ENCODE data around the gene MVK. TPM values are rescaled to one million over a fixed set of nuclear protein-coding genes. Genes with fewer than 3 reads are reported as not detected.

The MVK gene
- total RNA-seq, 3 donors from 2014 or later, result 8.8 to 18.4 (median 17.6) TPM

- Histone ChIP-seq H3K27ac (no peak overlapping the region), H3K27me3 (peaks cover 0 to 5% of the 10 kb centered on the region in 2 donors), H3K4me3 (no peak overlapping the region), H3K4me1 (no peaks in the 10 kb centered on the region), H3K9me3 (no peaks in the 10 kb centered on the region), H3K36me3 (no peaks in the 10 kb centered on the region)
- DNase-seq (ENCODE audit: low spot score in 2 of 2), result no peak
- TF ChIP-seq POLR2A (IDR thresholded peaks at IDR 0.05) (no peak), CTCF (IDR thresholded peaks at IDR 0.05) (no peak), POLR2AphosphoS5 (IDR thresholded peaks at IDR 0.05) (no peak)
- intact Hi-C loops (cut with DNase I; ENCODE audit: low total_unique reads), result no loop called here
Observed at GRCh38 chr12:109605599-109606228, 32.1 kb downstream of the MVK start.

GRCh38 chr12:109606320-109607028, 32.9 kb downstream of the MVK start:
- intact Hi-C loops (cut with DNase I; ENCODE audit: low total_unique reads), result no loop called here
- H3K4me3 ChIP-seq, result no peak overlapping the region

GRCh38 chr12:109607618-109608017, 34.0 kb downstream of the MVK start:
- H3K27me3 ChIP-seq, result peaks cover 0 to 8% of the 10 kb centered on the region in 2 donors
- TF ChIP-seq CTCF (IDR thresholded peaks at IDR 0.05) (no peak), POLR2AphosphoS5 (IDR thresholded peaks at IDR 0.05) (no peak), POLR2A (IDR thresholded peaks at IDR 0.05) (no peak)
- DNase-seq (ENCODE audit: low spot score in 2 of 2), result no peak
- H3K27ac ChIP-seq, result no peak overlapping the region
- H3K9me3 ChIP-seq, result no peaks in the 10 kb centered on the region
- H3K36me3 ChIP-seq, result no peaks in the 10 kb centered on the region
- intact Hi-C loops (cut with DNase I; ENCODE audit: low total_unique reads), result no loop called here
- no peaks in the 10 kb centered on the region for H3K4me1 ChIP-seq
- H3K4me3 ChIP-seq, result no peak overlapping the region

More at GRCh38 chr12:109606320-109607028, 32.9 kb downstream of the MVK start:
- no peaks in the 10 kb centered on the region for H3K9me3 ChIP-seq
- H3K4me1 ChIP-seq, result no peaks in the 10 kb centered on the region
- no peak for DNase-seq (ENCODE audit: low spot score in 2 of 2)
- no peak overlapping the region for H3K27ac ChIP-seq
- TF ChIP-seq CTCF (IDR thresholded peaks at IDR 0.05), result no peak
- no peak for TF ChIP-seq POLR2A (IDR thresholded peaks at IDR 0.05)
- no peak for TF ChIP-seq POLR2AphosphoS5 (IDR thresholded peaks at IDR 0.05)
- peaks cover 0 to 5% of the 10 kb centered on the region in 2 donors for H3K27me3 ChIP-seq
- H3K36me3 ChIP-seq, result no peaks in the 10 kb centered on the region

GRCh38 chr12:109608270-109608669, 34.7 kb downstream of the MVK start:
- Histone ChIP-seq H3K4me3 (no peak overlapping the region), H3K36me3 (no peaks in the 10 kb centered on the region), H3K27ac (no peak overlapping the region), H3K4me1 (no peaks in the 10 kb centered on the region), H3K27me3 (peaks cover 0 to 8% of the 10 kb centered on the region in 2 donors), H3K9me3 (no peaks in the 10 kb centered on the region)
- TF ChIP-seq POLR2AphosphoS5 (IDR thresholded peaks at IDR 0.05) (no peak), POLR2A (IDR thresholded peaks at IDR 0.05) (no peak), CTCF (IDR thresholded peaks at IDR 0.05) (no peak)
- no peak for DNase-seq (ENCODE audit: low spot score in 2 of 2)
- intact Hi-C loops (cut with DNase I; ENCODE audit: low total_unique reads), result no loop called here

- intact Hi-C loops (cut with DNase I; ENCODE audit: low total_unique reads), result no loop called here
- TF ChIP-seq POLR2A (IDR thresholded peaks at IDR 0.05) (no peak), POLR2AphosphoS5 (IDR thresholded peaks at IDR 0.05) (no peak), CTCF (IDR thresholded peaks at IDR 0.05) (no peak)
- no peaks in the 10 kb centered on the region for H3K36me3 ChIP-seq
- H3K4me1 ChIP-seq, result no peaks in the 10 kb centered on the region
- H3K27me3 ChIP-seq, result peaks cover 0 to 8% of the 10 kb centered on the region in 2 donors
- H3K9me3 ChIP-seq, result no peaks in the 10 kb centered on the region
- no peak overlapping the region for H3K27ac ChIP-seq
- H3K4me3 ChIP-seq, result no peak overlapping the region
- no peak for DNase-seq (ENCODE audit: low spot score in 2 of 2)
Observed at GRCh38 chr12:109608793-109609192, 35.2 kb downstream of the MVK start.

Measured in breast epithelium (tissue), 4 donors.